GM21360 (cell line): ENCODE measurements around the gene AAR2.

Source experiments
- ATAC-seq: cut with Tn5 transposase; IDR thresholded peaks from one replicate; pipeline ENCODE4 v1.9.1; 2021; ENCODE audit warnings: mild to moderate bottlenecking, moderate library complexity; ENCODE audit not compliant: unreplicated experiment

Gene AAR2

GRCh38 chr20:36217226-36217625, 19.1 kb upstream of the AAR2 start:
- no peak for ATAC-seq

DNA sequence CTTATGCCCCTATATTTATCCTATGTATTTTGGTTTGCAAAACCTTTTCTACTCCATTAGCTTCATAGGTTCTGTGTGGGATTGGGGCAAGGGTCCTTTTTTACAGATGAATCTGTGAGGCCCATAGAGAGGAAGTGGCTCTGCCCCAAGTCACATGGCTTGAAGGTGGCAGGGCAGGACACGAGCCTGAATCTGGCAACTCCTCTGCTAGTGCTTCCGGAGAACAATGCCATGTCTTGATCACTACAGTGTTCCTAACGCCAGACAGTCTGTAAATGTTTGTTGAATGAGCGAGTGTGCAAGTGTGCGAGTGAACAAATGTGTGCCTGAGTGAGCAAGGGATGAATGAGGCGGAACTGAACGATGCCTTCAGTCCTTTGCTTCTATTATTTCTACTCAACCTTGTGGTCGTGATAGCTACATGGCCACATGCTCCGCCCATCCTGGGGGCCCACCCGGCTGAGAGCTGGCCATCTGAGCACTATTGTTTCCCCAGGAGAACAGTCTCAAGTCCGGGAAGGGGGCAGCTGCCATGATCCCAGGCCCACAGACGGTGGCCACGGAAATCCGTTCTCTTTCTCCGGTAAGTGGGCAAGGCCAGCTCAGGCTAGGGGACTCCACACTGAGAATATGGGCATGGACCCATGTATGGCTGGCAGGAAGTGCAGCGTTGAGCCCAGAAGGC, 17.8 kb upstream of the AAR2 start:
- ATAC-seq, result no peak

GRCh38 chr20:36219671-36220220, 16.5 kb upstream of the AAR2 start:
- no peak for ATAC-seq

DNA sequence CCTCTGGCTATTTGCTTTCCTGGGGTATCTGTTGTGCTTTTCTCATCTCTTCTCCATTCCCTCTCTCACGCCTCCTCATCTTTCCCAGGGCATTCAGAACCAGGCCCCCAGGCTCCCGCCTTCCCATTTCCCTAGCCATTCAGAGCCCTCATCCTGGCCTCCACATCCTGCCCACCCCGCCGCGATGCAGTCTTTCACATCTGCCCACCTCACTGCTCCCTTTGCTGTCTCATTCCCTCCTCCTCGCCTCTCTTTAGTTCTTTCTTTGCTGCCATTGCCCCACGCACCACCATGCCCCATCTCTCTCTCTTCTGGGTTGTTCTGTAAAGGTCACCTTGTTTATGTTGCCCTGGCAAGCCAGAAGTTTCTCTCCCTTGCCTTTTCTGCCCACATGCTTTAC, 10.6 kb upstream of the AAR2 start:
- ATAC-seq, result no peak

DNA sequence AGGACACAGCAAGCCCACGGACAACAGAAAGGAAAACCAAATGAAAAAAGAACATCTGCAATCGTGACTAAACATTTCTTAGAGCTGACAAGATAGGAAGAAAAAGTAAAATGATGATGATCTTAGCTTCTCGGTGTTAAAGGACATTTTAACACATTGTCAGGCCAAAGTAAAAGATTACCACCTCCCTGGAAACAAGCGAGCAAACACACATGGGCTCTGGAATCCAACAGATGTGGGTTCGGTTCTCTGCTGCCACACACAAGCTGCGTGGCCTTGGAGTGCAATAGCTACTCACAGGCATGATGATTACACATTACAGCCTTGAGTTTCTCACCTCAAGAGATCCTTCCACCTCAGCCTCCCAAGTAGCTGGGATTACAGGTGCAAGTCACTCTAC, 7.5 kb upstream of the AAR2 start:
- ATAC-seq, result no peak

DNA sequence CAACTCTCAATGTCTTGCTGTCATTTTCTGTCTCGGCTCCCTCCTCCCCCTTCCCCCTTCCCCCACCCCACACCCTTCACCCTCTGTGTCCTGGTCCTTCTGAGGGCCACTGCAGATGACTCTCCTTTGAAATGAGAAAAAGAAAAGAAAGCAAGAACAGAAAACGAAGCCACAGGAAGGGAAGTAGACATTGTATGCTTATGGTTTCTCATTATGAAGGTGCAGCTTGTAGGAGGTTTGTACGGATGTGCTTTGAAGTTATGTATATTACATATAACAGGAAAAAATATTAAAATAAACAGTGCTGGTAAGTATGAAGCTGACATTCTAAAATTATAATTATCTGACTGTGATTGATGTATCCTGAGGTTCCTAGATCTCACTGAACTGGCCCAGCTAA, 6.3 kb upstream of the AAR2 start:
- no peak for ATAC-seq

DNA sequence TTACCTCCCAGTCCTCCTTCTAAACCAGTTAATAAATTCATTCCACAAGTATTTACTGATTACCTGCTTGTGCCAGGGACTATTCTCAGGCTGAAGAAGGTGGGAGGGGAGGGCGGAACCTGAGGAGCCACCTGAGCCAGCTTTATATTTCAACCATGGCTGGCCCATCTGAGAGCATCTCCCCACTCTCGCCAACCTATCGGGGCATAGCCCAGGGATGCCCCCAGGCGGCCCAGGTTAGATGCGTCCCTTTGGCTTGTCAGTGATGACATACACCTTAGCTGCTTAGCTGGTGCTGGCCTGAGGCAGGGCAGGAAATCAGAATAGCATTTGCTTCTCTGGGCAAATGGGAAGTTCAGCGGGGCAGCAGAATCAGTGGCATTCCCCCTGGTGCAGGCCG, 4.9 kb upstream of the AAR2 start:
- no peak for ATAC-seq

GRCh38 chr20:36234771-36235320, 1.4 kb upstream of the AAR2 start:
- no peak for ATAC-seq

DNA sequence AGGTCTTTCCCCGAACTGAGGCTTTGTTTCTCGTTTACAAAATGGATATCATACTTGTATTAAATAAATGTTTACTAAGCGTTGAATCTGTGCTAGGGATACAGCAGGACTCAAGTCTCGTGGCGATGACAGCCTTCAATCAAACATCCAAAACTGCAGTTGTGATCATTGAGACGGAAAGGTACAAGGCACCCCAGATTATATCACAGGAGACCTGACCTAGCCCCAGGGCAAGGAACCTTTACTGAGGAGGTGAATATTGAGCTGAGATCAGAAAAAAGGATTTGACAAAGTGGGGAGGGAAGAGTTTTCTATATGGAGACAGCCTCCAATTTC, 476 bp downstream of the AAR2 start:
- peak; percentile 24 for ATAC-seq

DNA sequence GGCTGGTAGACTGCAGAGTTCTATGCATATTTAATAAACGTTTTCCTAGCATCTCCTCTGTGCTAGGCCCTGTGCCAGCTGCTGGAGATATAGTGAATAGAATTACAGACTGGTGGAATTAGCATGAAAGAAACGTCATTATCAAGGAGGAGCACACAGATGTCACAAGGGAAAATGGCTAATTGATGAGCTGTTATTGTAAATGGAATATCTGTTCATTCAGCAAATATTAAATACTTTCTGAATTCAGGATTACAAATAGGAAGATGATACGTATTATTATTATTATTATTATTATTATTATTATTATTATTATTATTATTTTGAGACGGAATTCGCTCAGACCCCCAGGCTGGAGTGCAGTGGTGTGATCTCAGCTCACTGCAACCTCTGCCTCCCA, 1.2 kb downstream of the AAR2 start:
- ATAC-seq, result no peak

GRCh38 chr20:36238153-36238552, 1.9 kb downstream of the AAR2 start:
- ATAC-seq, result no peak

DNA sequence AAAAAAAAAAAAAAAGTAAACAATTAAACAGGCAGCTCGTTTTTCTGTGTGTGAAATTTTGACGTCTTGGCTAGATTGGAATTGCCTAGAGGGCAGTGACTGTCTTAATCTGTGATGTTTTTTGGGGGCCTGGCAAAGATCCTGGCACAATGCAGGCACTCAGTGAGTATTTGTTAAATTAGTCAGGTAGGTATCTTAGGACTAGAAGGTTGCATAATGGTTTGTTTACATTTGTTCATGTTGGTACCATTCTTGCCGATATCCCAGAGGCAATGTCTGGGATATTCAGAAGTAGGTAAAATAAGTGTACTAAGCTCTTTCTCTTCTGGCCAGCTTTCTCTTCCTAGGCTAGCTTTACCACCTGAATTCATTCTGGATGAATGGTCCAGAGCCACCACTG, 2.5 kb downstream of the AAR2 start:
- ATAC-seq, result no peak

GRCh38 chr20:36240076-36240475, 3.8 kb downstream of the AAR2 start:
- no peak for ATAC-seq

GRCh38 chr20:36241678-36242077, 5.4 kb downstream of the AAR2 start:
- ATAC-seq, result no peak

DNA sequence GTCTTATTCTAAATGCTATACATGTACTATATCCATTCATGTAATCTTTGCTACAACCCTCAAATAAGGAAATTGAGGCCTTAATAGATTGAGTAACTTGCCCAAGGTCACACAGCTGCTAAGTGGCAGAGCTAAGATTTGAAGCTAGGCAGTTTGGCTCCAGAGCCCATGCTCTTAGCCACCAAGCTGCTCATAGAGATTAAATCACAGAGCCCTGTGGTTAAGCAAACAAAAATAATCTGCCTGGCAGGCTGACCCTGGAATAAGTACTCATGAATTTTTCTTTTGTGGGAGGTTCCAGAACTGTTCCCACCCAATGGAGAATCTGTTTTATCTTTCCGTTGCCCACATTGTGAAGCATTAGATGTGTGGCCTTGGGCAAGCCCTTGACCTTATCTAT, 7.4 kb downstream of the AAR2 start:
- ATAC-seq, result no peak

DNA sequence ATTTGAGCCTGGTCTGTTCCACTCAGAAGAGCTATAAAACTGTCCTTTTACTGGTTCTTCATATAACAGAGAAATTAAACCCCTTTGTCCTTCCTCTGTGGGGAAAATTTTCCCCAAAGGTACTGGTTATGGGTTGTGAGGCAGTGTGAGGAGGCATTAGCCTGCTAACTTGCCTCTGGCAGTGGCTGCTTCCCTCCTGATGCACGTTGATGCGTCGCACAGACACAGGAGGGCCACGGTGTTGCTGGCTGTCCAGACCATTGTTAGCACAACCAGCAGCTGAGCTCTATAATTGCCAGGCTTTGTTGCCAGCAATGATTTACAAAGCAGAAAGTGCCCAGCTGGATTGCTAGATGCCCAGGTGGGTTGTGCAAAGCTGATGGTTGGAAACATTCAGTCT, 10.1 kb downstream of the AAR2 start:
- ATAC-seq, result no peak

DNA sequence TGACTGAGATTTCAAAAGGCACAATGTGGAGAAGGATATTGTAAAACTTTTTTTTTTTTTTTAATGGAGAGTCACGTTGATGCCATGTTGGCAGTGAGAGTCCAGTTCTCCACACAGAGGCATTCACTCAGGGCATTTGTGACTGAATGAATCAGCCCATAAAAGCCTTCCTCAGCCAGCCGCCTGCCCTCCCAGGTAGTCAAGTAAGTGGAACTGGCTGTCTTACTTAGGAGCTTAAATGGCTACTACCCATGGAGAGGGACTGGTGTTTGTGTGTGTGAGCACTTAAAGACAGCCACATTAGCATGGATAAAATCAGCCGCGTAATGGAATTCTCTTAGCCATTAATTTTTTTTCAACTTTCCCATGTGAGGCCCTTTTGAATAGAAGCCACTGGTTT, 12.6 kb downstream of the AAR2 start:
- ATAC-seq, result no peak

GRCh38 chr20:36249450-36249849, 13.2 kb downstream of the AAR2 start:
- no peak for ATAC-seq

DNA sequence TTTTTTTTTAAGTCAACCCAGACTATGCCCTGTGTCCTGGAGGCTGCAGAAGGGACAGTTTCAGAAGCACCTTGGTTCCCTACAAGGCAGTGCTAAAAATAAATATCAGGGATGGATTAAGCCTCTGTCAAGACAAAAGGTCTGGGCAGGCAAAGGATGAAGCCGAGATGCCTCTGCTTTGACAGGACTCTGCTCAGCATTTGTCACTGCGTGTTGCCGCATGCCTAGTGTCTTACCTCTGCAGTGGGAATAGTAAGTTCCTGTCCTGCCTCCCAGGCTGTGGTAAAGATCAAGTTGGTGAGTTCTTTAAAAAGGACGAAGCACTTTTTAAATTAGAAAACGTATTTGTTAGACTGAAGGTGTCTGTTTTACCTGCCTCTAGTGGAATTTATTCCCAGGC, 15.1 kb downstream of the AAR2 start:
- ATAC-seq, result no peak

DNA sequence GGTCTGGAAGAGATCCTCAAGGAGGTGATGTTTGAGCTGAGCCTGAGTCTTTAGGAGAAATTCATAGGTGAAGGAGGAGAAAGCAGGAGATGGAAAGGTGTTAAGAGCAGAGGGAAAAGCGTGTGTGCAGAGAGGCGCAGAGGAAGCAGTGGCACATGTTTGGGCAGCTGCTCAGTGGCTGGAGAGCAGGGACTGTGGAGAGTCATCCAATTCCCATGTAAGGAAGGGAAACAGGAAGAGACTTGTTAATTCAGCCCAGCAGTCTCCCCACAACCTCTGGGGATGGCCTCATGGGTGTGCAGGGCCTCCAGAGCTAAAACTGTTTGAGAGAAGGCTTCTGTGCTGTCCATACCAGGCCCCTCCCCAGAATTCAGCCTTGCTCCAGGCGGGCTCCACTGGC, 16.2 kb downstream of the AAR2 start:
- ATAC-seq, result no peak

GRCh38 chr20:36253036-36253435, 16.8 kb downstream of the AAR2 start:
- ATAC-seq, result no peak

- no peak for ATAC-seq
Observed at GRCh38 chr20:36254076-36254475, 17.8 kb downstream of the AAR2 start.

DNA sequence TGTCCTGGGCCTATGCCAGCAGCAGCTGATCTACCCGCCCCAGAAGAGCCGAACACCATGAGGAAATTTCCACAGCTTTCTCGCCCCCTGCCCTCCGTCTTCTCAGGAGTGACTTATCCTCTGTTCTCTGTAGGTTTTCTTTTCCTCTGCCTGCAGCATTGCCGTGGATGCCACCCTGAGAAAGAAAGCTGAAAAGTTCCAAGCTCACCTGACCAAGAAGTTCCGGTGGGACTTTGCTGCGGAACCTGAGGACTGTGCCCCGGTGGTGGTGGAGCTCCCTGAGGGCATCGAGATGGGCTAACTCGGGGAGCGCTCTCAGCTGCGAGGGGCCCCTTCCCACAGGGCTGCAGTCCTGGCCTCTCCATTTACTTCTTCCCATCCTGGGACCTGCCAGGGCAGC, 19.2 kb downstream of the AAR2 start:
- no peak for ATAC-seq
